Epithelial cell of prostate (primary cell): ENCODE measurements around the gene ZCCHC14.
"Not testable (repeated sequence)": the region's sequence is repeated elsewhere in the genome, so short reads cannot be mapped to it uniquely, and the experiment has no call there.

ENCODE experiments used
- DNase-seq: peaks from one replicate; pipeline ENCODE4 v3.0.0-alpha.2; 2011; ENCODE audit warnings: low read depth, low spot score
- H3K27ac ChIP-seq: fragments of 450-650 bp; 2 replicates; pipeline ENCODE4 v1.5.1; 2017; ENCODE audit warnings: mild to moderate bottlenecking

The ZCCHC14 gene

GRCh38 chr16:87499189-87499486, 6.3 kb upstream of the ZCCHC14 start:
- H3K27ac ChIP-seq, result peak overlapping the region; percentile 36
- peak; percentile 51 for DNase-seq

- DNase-seq, result no peak
- H3K27ac ChIP-seq, result peak overlapping the region; percentile 36
These were observed 5.7 kb upstream of the ZCCHC14 start for GRCh38 chr16:87498324-87499188.

- DNase-seq, H3K27ac ChIP-seq: not testable (repeated sequence)
These were observed 5.0 kb upstream of the ZCCHC14 start for GRCh38 chr16:87497767-87498290.

GRCh38 chr16:87497023-87497766, 4.4 kb upstream of the ZCCHC14 start:
- H3K27ac ChIP-seq, DNase-seq: not testable (repeated sequence)

GRCh38 chr16:87496447-87496801, 3.6 kb upstream of the ZCCHC14 start:
- DNase-seq, result no peak
- H3K27ac ChIP-seq, result no peak overlapping the region

- DNase-seq, result no peak
- no peak overlapping the region for H3K27ac ChIP-seq
These were observed 3.0 kb upstream of the ZCCHC14 start for GRCh38 chr16:87495578-87496446.

GRCh38 chr16:87493608-87494280, 920 bp upstream of the ZCCHC14 start:
- no peak for DNase-seq
- no peak overlapping the region for H3K27ac ChIP-seq

- DNase-seq, result no peak
- peak overlapping the region; percentile 63 for H3K27ac ChIP-seq
These were observed 563 bp downstream of the ZCCHC14 start for GRCh38 chr16:87492291-87492630.

GRCh38 chr16:87491522-87492290, 1.1 kb downstream of the ZCCHC14 start:
- DNase-seq, result no peak
- no peak overlapping the region for H3K27ac ChIP-seq

GRCh38 chr16:87490799-87491521, 1.9 kb downstream of the ZCCHC14 start:
- not testable (repeated sequence) for H3K27ac ChIP-seq, DNase-seq

- no peak for DNase-seq
- no peak overlapping the region for H3K27ac ChIP-seq
These were observed 2.6 kb downstream of the ZCCHC14 start for GRCh38 chr16:87490096-87490798.

- no peak overlapping the region for H3K27ac ChIP-seq
- DNase-seq, result no peak
These were observed 3.3 kb downstream of the ZCCHC14 start for GRCh38 chr16:87489434-87490045.

- H3K27ac ChIP-seq, DNase-seq: not testable (repeated sequence)
These were observed 3.9 kb downstream of the ZCCHC14 start for GRCh38 chr16:87488960-87489359.

- peak; percentile 53 for DNase-seq
- no peak overlapping the region for H3K27ac ChIP-seq
These were observed 5.4 kb downstream of the ZCCHC14 start for GRCh38 chr16:87487361-87487924.

- H3K27ac ChIP-seq, result no peak overlapping the region
These were observed 6.0 kb downstream of the ZCCHC14 start for GRCh38 chr16:87486713-87487247.

GRCh38 chr16:87486282-87486681, 6.5 kb downstream of the ZCCHC14 start:
- no peak overlapping the region for H3K27ac ChIP-seq
- no peak for DNase-seq

More at GRCh38 chr16:87486713-87487247, 6.0 kb downstream of the ZCCHC14 start:
- DNase-seq, result no peak

- not testable (repeated sequence) for DNase-seq, H3K27ac ChIP-seq
These were observed 7.0 kb downstream of the ZCCHC14 start for GRCh38 chr16:87485792-87486191.
